Mucosa of descending colon (tissue), 3 donors: ENCODE results near the gene FOXD4L5. TPM values are rescaled to one million over a fixed set of nuclear protein-coding genes. Genes with fewer than 3 reads are reported as not detected.
"Not testable (repeated sequence)": the region's sequence is repeated elsewhere in the genome, so short reads cannot be mapped to it uniquely, and the experiment has no call there.

Source experiments
- ATAC-seq: fragments of 200-7000 bp; cut with Tn5 transposase; one replicate; pipeline ENCODE4 v1.9.1; 2020; ENCODE audit warnings: mild to moderate bottlenecking, moderate library complexity
- DNase-seq, 3 donors: peaks; one replicate each; pipeline ENCODE4 v3.0.0-alpha.2; 2020
- H3K36me3 ChIP-seq: fragments of 200-600 bp; one replicate; pipeline ENCODE4 v1.8.0; 2021; ENCODE audit warnings: low read depth, mild to moderate bottlenecking
- H3K4me1 ChIP-seq: fragments of 200-600 bp; one replicate; pipeline ENCODE4 v1.8.0; 2021; ENCODE audit warnings: low read depth, mild to moderate bottlenecking
- H3K4me3 ChIP-seq: fragments of 200-600 bp; one replicate; pipeline ENCODE4 v1.8.0; 2021; ENCODE audit warnings: mild to moderate bottlenecking
- H3K9me3 ChIP-seq: fragments of 200-600 bp; one replicate; pipeline ENCODE4 v1.8.0; 2021; ENCODE audit warnings: mild to moderate bottlenecking
- intact Hi-C, 2 donors: fragments of 100-400 bp; cut with DNase I in 1 of 2; cut with micrococcal nuclease in 1 of 2; formaldehyde crosslinking; loops; one replicate each; pipeline versions ENCODE4 v1.11.0 to v1.11.1; 2022; cut with DNase I, micrococcal nuclease
- long read RNA-seq, 2 donors: library from polyadenylated mRNA; unstranded; transcript quantifications; one replicate each; pipeline ENCODE4 v2.0.0, GENCODE V29; 2019 to 2021
- total RNA-seq, 3 donors: library from RNA; stranded (reverse); fragmentation: NEBNext Ultra II Directional in 2 of 3; extraction: Animal tissue kit (Norgen Biotek cat#: 25700) in 2 of 3; gene quantifications; one replicate each; pipeline versions ENCODE4 v1.2.1 to v1.2.4, GENCODE V29; 2021 to 2023
- donor health status: DM: no; HTN: no; CAD: no; lungs with moderate emphysema.
- donor health status: DM: no; HTN: no; CAD: no.
- donor health status: DM: no; HTN: yes; CAD: no.

Gene FOXD4L5
- total RNA-seq = under 1 TPM in 2 of 3 donors, not detected in 1; 0.14 to 0.29 TPM
- long read RNA-seq, donor 1 = 0 reads
- long read RNA-seq, donor 2 = 0 reads

GRCh38 chr9:65285109-65285508 is at the start of gene FOXD4L5:
Gene FOXD4L5 (minus strand): TSS chr9:65285209. CDS start chr9:65284377, 832 bp downstream.
- H3K36me3 ChIP-seq, H3K9me3 ChIP-seq, DNase-seq, H3K4me1 ChIP-seq, H3K4me3 ChIP-seq, ATAC-seq, intact Hi-C loops: not testable (repeated sequence)

- DNase-seq = peak in 1 of 3 donors; percentile 24
- H3K9me3 ChIP-seq, intact Hi-C loops, H3K36me3 ChIP-seq, H3K4me1 ChIP-seq, ATAC-seq, H3K4me3 ChIP-seq: not testable (repeated sequence)
These were observed 1.1 kb downstream of the FOXD4L5 start for GRCh38 chr9:65283943-65284342.

GRCh38 chr9:65282976-65283375 is 2.0 kb downstream of the FOXD4L5 start:
- DNase-seq, H3K4me1 ChIP-seq, H3K36me3 ChIP-seq, H3K4me3 ChIP-seq, ATAC-seq, intact Hi-C loops, H3K9me3 ChIP-seq: not testable (repeated sequence)
